Neural progenitor cell (in vitro differentiated cells): ENCODE measurements around the gene NELFCD.

Experiments
- CTCF ChIP-seq: fragments of 200-600 bp; sonication (generic); IDR thresholded peaks from 2 replicates; pipeline ENCODE4 v1.5.1; 2017; ENCODE audit warnings: antibody characterized with exemption, mild to moderate bottlenecking
- EZH2 ChIP-seq: fragments of 200-600 bp; sonication (generic); IDR thresholded peaks from 2 replicates; pipeline ENCODE4 v1.6.1; 2017; ENCODE audit warnings: antibody characterized with exemption, mild to moderate bottlenecking, moderate library complexity
- EZH2phosphoT487 ChIP-seq: fragments of 200-600 bp; sonication (generic); IDR thresholded peaks from 2 replicates; pipeline ENCODE4 v1.6.1; 2017; ENCODE audit warnings: antibody characterized with exemption

GRCh38 chr20:58971429-58971828, 9.6 kb upstream of the NELFCD start:
- no peak for TF ChIP-seq EZH2phosphoT487
- no peak for TF ChIP-seq CTCF
- no peak for TF ChIP-seq EZH2
